Neural progenitor cell (in vitro differentiated cells): ENCODE data around the gene USP9X. TPM values are rescaled to one million over a fixed set of nuclear protein-coding genes. Genes with fewer than 3 reads are reported as not detected.

Experiments used
- DNase-seq: peaks from one replicate; pipeline ENCODE4 v3.0.0-alpha.2; 2016; ENCODE audit warnings: low spot score
- H2AFZ ChIP-seq: fragments of 200-600 bp; sonication (generic); replicated peaks from 2 replicates; pipeline ENCODE4 v1.6.1; 2016; ENCODE audit warnings: antibody characterized with exemption
- H3F3A ChIP-seq: fragments of 200-600 bp; sonication (generic); 2 replicates; pipeline ENCODE4 v1.6.1; 2016; ENCODE audit warnings: antibody characterized with exemption, low read depth
- H3K27ac ChIP-seq: fragments of 200-600 bp; sonication (generic); 2 replicates; pipeline ENCODE4 v1.5.1; 2016; ENCODE audit warnings: mild to moderate bottlenecking
- H3K27me3 ChIP-seq: fragments of 200-600 bp; sonication (generic); 2 replicates; pipeline ENCODE4 v1.6.1; 2016; ENCODE audit warnings: mild to moderate bottlenecking, moderate library complexity
- H3K36me3 ChIP-seq: fragments of 200-600 bp; sonication (generic); 2 replicates; pipeline ENCODE4 v1.5.1; 2016
- H3K4me1 ChIP-seq: fragments of 200-600 bp; sonication (generic); 2 replicates; pipeline ENCODE4 v1.6.1; 2016; ENCODE audit warnings: mixed run types
- H3K4me2 ChIP-seq: fragments of 200-600 bp; sonication (generic); 2 replicates; pipeline ENCODE4 v1.6.1; 2016
- H3K4me3 ChIP-seq: fragments of 200-600 bp; sonication (generic); 2 replicates; pipeline ENCODE4 v1.5.1; 2016
- H3K79me2 ChIP-seq: fragments of 200-600 bp; sonication (generic); 2 replicates; pipeline ENCODE4 v1.6.1; 2016; ENCODE audit warnings: low read depth
- H3K9ac ChIP-seq: fragments of 200-600 bp; sonication (generic); 2 replicates; pipeline ENCODE4 v1.6.1; 2016
- H3K9me3 ChIP-seq: fragments of 200-600 bp; sonication (generic); 2 replicates; pipeline ENCODE4 v1.5.1; 2016; ENCODE audit warnings: low read depth
- H4K20me1 ChIP-seq: fragments of 200-600 bp; sonication (generic); 2 replicates; pipeline ENCODE4 v1.6.1; 2016; ENCODE audit warnings: low read depth
- H3K27ac Mint-ChIP-seq: 3 replicates; pipeline ENCODE4 v1.8.0; 2021; ENCODE audit warnings: mixed read lengths
- H3K27me3 Mint-ChIP-seq: 2 replicates; pipeline ENCODE4 v1.8.0; 2022; ENCODE audit warnings: low read depth, mild to moderate bottlenecking, inconsistent platforms, moderate library complexity, mixed read lengths; ENCODE audit not compliant: insufficient read depth
- H3K36me3 Mint-ChIP-seq: 3 replicates; pipeline ENCODE4 v1.8.0; 2021; ENCODE audit warnings: mixed read lengths
- H3K4me1 Mint-ChIP-seq: 3 replicates; pipeline ENCODE4 v1.8.0; 2021; ENCODE audit warnings: mixed read lengths
- H3K4me3 Mint-ChIP-seq: 3 replicates; pipeline ENCODE4 v1.8.0; 2021; ENCODE audit warnings: mild to moderate bottlenecking, moderate library complexity, mixed read lengths
- H3K9me3 Mint-ChIP-seq: 3 replicates; pipeline ENCODE4 v1.8.0; 2020; ENCODE audit warnings: mixed read lengths
- EZH2 ChIP-seq: fragments of 200-600 bp; sonication (generic); IDR thresholded peaks from 2 replicates; pipeline ENCODE4 v1.6.1; 2017; ENCODE audit warnings: antibody characterized with exemption, mild to moderate bottlenecking, moderate library complexity
- EZH2phosphoT487 ChIP-seq: fragments of 200-600 bp; sonication (generic); IDR thresholded peaks from 2 replicates; pipeline ENCODE4 v1.6.1; 2017; ENCODE audit warnings: antibody characterized with exemption
- total RNA-seq: library from RNA; depleted of rRNA; stranded (reverse); fragments of >200 nt; gene quantifications from 2 replicates; pipeline ENCODE4 v1.2.3, GENCODE V29; 2015; ENCODE audit warnings: low replicate concordance
- TF ChIP-seq, protein P1 (sequence below): fragments of 200-600 bp; sonication (generic); IDR thresholded peaks from 2 replicates; pipeline ENCODE4 v1.5.1; 2017; ENCODE audit warnings: antibody characterized with exemption, mild to moderate bottlenecking

USP9X gene
- total RNA-seq, 1 donor from 2014 or later, result 115 TPM

DNA sequence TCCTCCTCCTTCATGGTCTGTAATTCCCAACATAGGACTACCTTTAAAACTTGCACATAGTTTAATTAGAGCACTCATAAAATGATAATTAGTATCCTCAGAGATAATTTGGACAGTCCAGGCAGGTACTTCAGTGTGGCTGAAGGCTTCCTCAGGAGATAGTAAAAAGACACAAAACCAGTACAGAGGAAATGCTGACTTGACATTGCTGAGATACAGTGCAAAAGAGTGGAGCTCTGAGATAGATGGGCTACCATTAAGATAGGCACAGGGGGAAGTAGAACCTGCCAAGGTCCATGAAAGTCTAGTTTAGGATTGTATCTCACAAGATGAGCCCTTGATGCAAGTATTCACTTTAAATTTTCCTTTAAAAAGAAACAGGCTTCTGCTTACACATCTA is 91.0 kb downstream of the USP9X start:
- Histone ChIP-seq H3K4me2 (no peak overlapping the region), H3K9ac (no peak overlapping the region), H4K20me1 (peaks cover 16% of the 10 kb centered on the region), H3K27ac (no peak overlapping the region), H3F3A (peaks cover 23% of the 10 kb centered on the region), H3K4me3 (no peak overlapping the region), H3K4me1 (no peaks in the 10 kb centered on the region), H3K27me3 (no peaks in the 10 kb centered on the region), H3K9me3 (no peaks in the 10 kb centered on the region), H2AFZ (no peak overlapping the region), H3K36me3 (no peaks in the 10 kb centered on the region), H3K79me2 (peaks cover 27% of the 10 kb centered on the region)
- no peaks in the 10 kb centered on the region for H3K4me1 Mint-ChIP-seq
- no peak for DNase-seq
- TF ChIP-seq EZH2 (no peak), EZH2phosphoT487 (no peak)
- TF ChIP-seq, protein P1, sequence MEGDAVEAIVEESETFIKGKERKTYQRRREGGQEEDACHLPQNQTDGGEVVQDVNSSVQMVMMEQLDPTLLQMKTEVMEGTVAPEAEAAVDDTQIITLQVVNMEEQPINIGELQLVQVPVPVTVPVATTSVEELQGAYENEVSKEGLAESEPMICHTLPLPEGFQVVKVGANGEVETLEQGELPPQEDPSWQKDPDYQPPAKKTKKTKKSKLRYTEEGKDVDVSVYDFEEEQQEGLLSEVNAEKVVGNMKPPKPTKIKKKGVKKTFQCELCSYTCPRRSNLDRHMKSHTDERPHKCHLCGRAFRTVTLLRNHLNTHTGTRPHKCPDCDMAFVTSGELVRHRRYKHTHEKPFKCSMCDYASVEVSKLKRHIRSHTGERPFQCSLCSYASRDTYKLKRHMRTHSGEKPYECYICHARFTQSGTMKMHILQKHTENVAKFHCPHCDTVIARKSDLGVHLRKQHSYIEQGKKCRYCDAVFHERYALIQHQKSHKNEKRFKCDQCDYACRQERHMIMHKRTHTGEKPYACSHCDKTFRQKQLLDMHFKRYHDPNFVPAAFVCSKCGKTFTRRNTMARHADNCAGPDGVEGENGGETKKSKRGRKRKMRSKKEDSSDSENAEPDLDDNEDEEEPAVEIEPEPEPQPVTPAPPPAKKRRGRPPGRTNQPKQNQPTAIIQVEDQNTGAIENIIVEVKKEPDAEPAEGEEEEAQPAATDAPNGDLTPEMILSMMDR, result no peak
- no peak overlapping the region for H3K4me3 Mint-ChIP-seq
- H3K27ac Mint-ChIP-seq, result no peak overlapping the region
- H3K9me3 Mint-ChIP-seq, result no peaks in the 10 kb centered on the region
- H3K36me3 Mint-ChIP-seq, result peaks cover 12% of the 10 kb centered on the region
- no peaks in the 10 kb centered on the region for H3K27me3 Mint-ChIP-seq

DNA sequence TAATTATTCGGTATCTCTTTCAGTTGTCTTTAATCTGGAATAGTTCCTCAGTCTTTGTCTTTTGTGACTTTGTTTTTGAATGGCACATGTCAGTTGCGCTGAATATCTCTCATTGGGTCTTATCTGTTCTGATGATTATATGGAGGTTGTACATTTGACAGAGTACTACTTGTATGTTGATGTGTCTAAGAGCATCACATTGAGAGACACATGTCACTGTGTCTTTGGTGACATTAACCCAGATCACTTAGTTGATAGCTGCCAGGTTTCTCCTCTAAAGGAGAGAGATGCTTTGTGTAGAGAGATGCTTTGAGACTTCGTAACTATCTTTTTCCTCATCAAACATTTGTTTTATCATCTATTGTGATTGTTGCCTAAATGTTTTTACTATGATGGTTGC is 92.1 kb downstream of the USP9X start:
- H2AFZ ChIP-seq, result no peak overlapping the region
- Mint-ChIP-seq H3K4me1 (no peaks in the 10 kb centered on the region), H3K27ac (no peak overlapping the region), H3K4me3 (no peak overlapping the region), H3K9me3 (no peaks in the 10 kb centered on the region), H3K27me3 (no peaks in the 10 kb centered on the region), H3K36me3 (peaks cover 11% of the 10 kb centered on the region)
- no peaks in the 10 kb centered on the region for H3K36me3 ChIP-seq
- no peak overlapping the region for H3K4me2 ChIP-seq
- H3F3A ChIP-seq, result peaks cover 23% of the 10 kb centered on the region
- peaks cover 32% of the 10 kb centered on the region for H3K79me2 ChIP-seq
- H3K27me3 ChIP-seq, result no peaks in the 10 kb centered on the region
- H3K4me3 ChIP-seq, result no peak overlapping the region
- H3K27ac ChIP-seq, result no peak overlapping the region
- no peak overlapping the region for H3K9ac ChIP-seq
- no peak for TF ChIP-seq EZH2phosphoT487
- TF ChIP-seq, protein P1, result no peak
- TF ChIP-seq EZH2, result no peak
- no peaks in the 10 kb centered on the region for H3K4me1 ChIP-seq
- H4K20me1 ChIP-seq, result peaks cover 16% of the 10 kb centered on the region
- no peaks in the 10 kb centered on the region for H3K9me3 ChIP-seq
- no peak for DNase-seq

DNA sequence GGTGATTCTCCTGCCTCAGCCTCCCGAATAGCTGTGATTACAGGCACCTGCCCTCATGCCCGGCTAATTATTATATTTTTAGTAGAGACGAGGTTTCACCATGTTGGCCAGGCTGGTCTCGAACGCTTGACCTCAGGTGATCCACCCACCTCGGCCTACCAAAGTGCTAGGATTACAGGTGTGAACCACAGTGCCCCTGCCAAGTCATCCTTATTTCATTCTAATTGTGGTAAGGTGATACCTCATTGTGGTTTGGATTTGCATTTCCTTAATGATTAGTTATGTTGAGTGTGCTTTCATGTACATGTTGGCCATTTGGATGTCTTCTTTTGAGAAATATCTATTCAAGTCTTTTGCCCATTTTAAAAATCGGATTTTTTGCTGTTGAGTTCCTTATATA is 93.0 kb downstream of the USP9X start:
- Histone ChIP-seq H3K4me1 (no peaks in the 10 kb centered on the region), H3K9ac (no peak overlapping the region), H3K36me3 (no peaks in the 10 kb centered on the region), H3K4me2 (no peak overlapping the region), H3F3A (peaks cover 20% of the 10 kb centered on the region), H3K27me3 (no peaks in the 10 kb centered on the region), H3K4me3 (no peak overlapping the region), H3K27ac (no peak overlapping the region), H3K79me2 (peaks cover 26% of the 10 kb centered on the region), H2AFZ (no peak overlapping the region), H4K20me1 (peaks cover 16% of the 10 kb centered on the region), H3K9me3 (no peaks in the 10 kb centered on the region)
- TF ChIP-seq EZH2 (no peak), EZH2phosphoT487 (no peak)
- TF ChIP-seq, protein P1, result no peak
- H3K4me1 Mint-ChIP-seq, result no peaks in the 10 kb centered on the region
- no peak overlapping the region for H3K4me3 Mint-ChIP-seq
- DNase-seq, result no peak
- H3K27ac Mint-ChIP-seq, result no peak overlapping the region
- H3K36me3 Mint-ChIP-seq, result peaks cover 12% of the 10 kb centered on the region
- H3K9me3 Mint-ChIP-seq, result no peaks in the 10 kb centered on the region
- no peaks in the 10 kb centered on the region for H3K27me3 Mint-ChIP-seq
